GM12878 (cell line): ENCODE results near the gene ECEL1. TPM values are rescaled to one million over a fixed set of nuclear protein-coding genes. Genes with fewer than 3 reads are reported as not detected.

Experiments
- ATAC-seq: fragments of 200-7000 bp; cut with Tn5 transposase; 3 replicates; pipeline ENCODE4 v1.9.1; 2020; ENCODE audit warnings: mild to moderate bottlenecking, moderate library complexity
- BruUV-seq: library from RNA; stranded (reverse); fragments of 400-500 nt; replicated peaks from 2 replicates; lab custom pipeline; 2021; lab: Mats Ljungman, UMichigan
- CTCF ChIA-PET: fragments of 300-600 bp; sonication (Branson Sonifier 250); formaldehyde crosslinking; extraction: SDS; loops from one replicate; lab custom pipeline; 2021; ENCODE audit warnings: inconsistent platforms; lab: Yijun Ruan, JAX
- POLR2A ChIA-PET: fragments of 350-600 bp; formaldehyde crosslinking; extraction: SDS; loops from one replicate; lab custom pipeline; 2021; ENCODE audit warnings: inconsistent platforms; lab: Charles Lee
- RAD21 ChIA-PET: fragments of 300-600 bp; sonication (Branson Sonifier 250); formaldehyde crosslinking; loops from one replicate; lab custom pipeline; 2023; ENCODE audit warnings: antibody characterized with exemption; ENCODE audit not compliant: unreplicated experiment; lab: Charles Lee
- SMC1A ChIA-PET: fragments of 300-600 bp; sonication (Branson Sonifier 250); formaldehyde crosslinking; loops from one replicate; lab custom pipeline; 2023; ENCODE audit not compliant: unreplicated experiment, uncharacterized antibody; lab: Charles Lee
- DNase-seq: peaks from one replicate; pipeline ENCODE4 v3.0.0-alpha.2; 2011; ENCODE audit warnings: low read depth, low spot score
- FAIRE-seq: peaks from 3 replicates; lab custom pipeline; 2011; peaks lifted over from hg19 to GRCh38; lab: Jason Lieb, UNC
- H2AFZ ChIP-seq: 2 replicates; pipeline ENCODE4 v1.6.0; 2011; ENCODE audit warnings: low read depth, low read length, control low read depth; ENCODE audit not compliant: control insufficient read depth
- H3K27ac ChIP-seq: 2 replicates; pipeline ENCODE4 v1.5.1; 2011; ENCODE audit warnings: control low read depth; ENCODE audit not compliant: control insufficient read depth, insufficient read depth
- H3K27me3 ChIP-seq, 2 experiments: replicated peaks in 1 of 2; 2 replicates each; pipeline versions ENCODE4 v1.6.0 to v1.6.1; 2011; ENCODE audit warnings: low read length in 1 of 2; ENCODE audit not compliant: control insufficient read depth in 2 of 2, insufficient read depth in 2 of 2
- H3K36me3 ChIP-seq, 2 experiments: 2 replicates each; pipeline ENCODE4 v1.5.1; 2011; ENCODE audit warnings: low read length in 1 of 2; ENCODE audit not compliant: control insufficient read depth in 2 of 2, insufficient read depth in 2 of 2
- H3K4me1 ChIP-seq: 2 replicates; pipeline ENCODE4 v1.6.1; 2011; ENCODE audit warnings: mild to moderate bottlenecking, low read length, moderate library complexity, mixed read lengths; ENCODE audit not compliant: control insufficient read depth, insufficient read depth
- H3K4me2 ChIP-seq: 2 replicates; pipeline ENCODE4 v1.6.0; 2011; ENCODE audit warnings: control low read depth; ENCODE audit not compliant: control insufficient read depth, insufficient read depth
- H3K4me3 ChIP-seq: fragments of 200-600 bp; sonication (generic); 2 replicates; pipeline ENCODE4 v1.5.1; 2016
- H3K79me2 ChIP-seq: 2 replicates; pipeline ENCODE4 v1.6.0; 2011; ENCODE audit warnings: low read length; ENCODE audit not compliant: control insufficient read depth, insufficient read depth
- H3K9ac ChIP-seq: 2 replicates; pipeline ENCODE4 v1.8.0; 2011; ENCODE audit warnings: low read length, control low read depth, mixed read lengths; ENCODE audit not compliant: control insufficient read depth, insufficient read depth
- H3K9me3 ChIP-seq: replicated peaks from 3 replicates; pipeline ENCODE4 v1.5.1; 2011; ENCODE audit warnings: mild to moderate bottlenecking, low read length; ENCODE audit not compliant: control insufficient read depth, insufficient read depth
- H4K20me1 ChIP-seq: 2 replicates; pipeline ENCODE4 v1.6.0; 2011; ENCODE audit not compliant: control insufficient read depth, insufficient read depth
- CREB1 ChIP-seq: IDR thresholded peaks from 2 replicates; pipeline ENCODE4 v1.6.1; 2012; ENCODE audit warnings: low read depth, mild to moderate bottlenecking, inconsistent platforms
- ESRRA ChIP-seq: IDR thresholded peaks from 2 replicates; pipeline ENCODE4 v1.6.1; 2012; ENCODE audit warnings: mild to moderate bottlenecking, low read length, improper control_type of control experiment
- FOS ChIP-seq: IDR thresholded peaks from 3 replicates; pipeline ENCODE4 v1.6.1; 2011; ENCODE audit warnings: borderline replicate concordance; ENCODE audit not compliant: insufficient read length; ENCODE audit errors: extremely low read depth
- NFIC ChIP-seq: IDR thresholded peaks from 2 replicates; pipeline ENCODE4 v1.6.1; 2012; ENCODE audit warnings: low read depth, mild to moderate bottlenecking, inconsistent platforms, low read length, moderate library complexity
- NFXL1 ChIP-seq: fragments of 450-650 bp; IDR thresholded peaks from 2 replicates; pipeline ENCODE4 v1.6.1; 2017; ENCODE audit warnings: antibody characterized with exemption, mild to moderate bottlenecking, borderline replicate concordance
- SMC3 ChIP-seq: IDR thresholded peaks from 2 replicates; pipeline ENCODE4 v1.6.1; 2011; ENCODE audit warnings: low read length, improper control_type of control experiment, borderline replicate concordance
- TCF7 ChIP-seq: IDR thresholded peaks from 2 replicates; pipeline ENCODE4 v1.6.1; 2014; ENCODE audit warnings: antibody characterized with exemption, borderline replicate concordance
- ZNF384 ChIP-seq: IDR thresholded peaks from 2 replicates; pipeline ENCODE4 v1.6.1; 2012; ENCODE audit warnings: low read depth, mild to moderate bottlenecking, low read length, improper control_type of control experiment, borderline replicate concordance
- ZNF622 ChIP-seq: fragments of 450-650 bp; IDR thresholded peaks from 2 replicates; pipeline ENCODE4 v1.6.1; 2017; ENCODE audit warnings: mild to moderate bottlenecking, inconsistent platforms
- WGBS: methylation state at CpG from one replicate; pipeline ENCODE4 v1.1.6; 2016; ENCODE audit warnings: low lambda C conversion rate; ENCODE audit not compliant: insufficient replicate concordance, insufficient coverage; ENCODE audit errors: missing lambda C conversion rate; 5-methylcytosine and 5-hydroxymethylcytosine counted together
- in situ Hi-C: fragments of 300-500 bp; cut with MboI; formaldehyde crosslinking; loops from 9 replicates; pipeline ENCODE4 v1.14.3; 2018; ENCODE audit warnings: mixed read lengths
- intact Hi-C: fragments of 100-400 bp; cut with micrococcal nuclease; formaldehyde crosslinking; loops from one replicate; pipeline ENCODE4 v1.14.2; 2022; ENCODE audit not compliant: unreplicated experiment
- polyA plus RNA-seq, 11 experiments: library from polyadenylated mRNA; depleted of rRNA in 4 of 11; unstranded in 6 of 11; stranded (reverse) in 5 of 11; fragments of >200 nt; fragmentation: Nextera tagmentation in 4 of 11; fragmentation: Illumina TruSeq in 1 of 11; extraction: Ambion mirVana in 4 of 11; extraction: Trizol in 1 of 11; gene quantifications; 1 replicate in 1 of 11; 2 replicates in 10 of 11; pipeline versions ENCODE4 v1.2.1 to v1.2.3, GENCODE V29; 2011 to 2016; ENCODE audit warnings: inconsistent platforms in 2 of 11, missing spikeins in 2 of 11, low read depth in 1 of 11
- total RNA-seq, 4 experiments: library from RNA; depleted of rRNA in 3 of 4; stranded (reverse); fragments of >200 nt in 3 of 4; fragmentation: Illumina TruSeq in 1 of 4; extraction: Trizol in 1 of 4; gene quantifications; 2 replicates each; pipeline versions ENCODE4 v1.2.1 to v1.2.3, GENCODE V29; 2013 to 2021
- TF ChIP-seq, protein P1 (sequence below): fragments of 450-650 bp; IDR thresholded peaks from 2 replicates; pipeline ENCODE4 v1.6.1; 2018; ENCODE audit warnings: mild to moderate bottlenecking, low read depth, moderate library complexity; ENCODE audit not compliant: partially characterized antibody
- TF ChIP-seq, protein P2 (sequence below), 3 experiments: IDR thresholded peaks in 2 of 3; conservative IDR thresholded peaks in 1 of 3; 2 replicates each; pipeline ENCODE4 v1.5.1; 2011; ENCODE audit warnings: low read depth in 3 of 3, low read length in 3 of 3, mild to moderate bottlenecking in 3 of 3, control low read depth in 2 of 3, moderate library complexity in 2 of 3, inconsistent platforms in 1 of 3, mixed read lengths in 1 of 3; ENCODE audit not compliant: control insufficient read depth in 2 of 3, insufficient read depth in 1 of 3; ENCODE audit errors: extremely low read depth in 1 of 3
- TF ChIP-seq, protein P3 (sequence below): fragments of 450-650 bp; formaldehyde crosslinking; IDR thresholded peaks from 2 replicates; pipeline ENCODE4 v1.4.0; 2022; ENCODE audit warnings: mild to moderate bottlenecking, moderate library complexity

Gene ECEL1
- total and polyA plus RNA-seq, 10 of the 15 experiments (the other 5 are each of a cell fraction or from before 2014, with no cell fraction given): not detected

DNA sequence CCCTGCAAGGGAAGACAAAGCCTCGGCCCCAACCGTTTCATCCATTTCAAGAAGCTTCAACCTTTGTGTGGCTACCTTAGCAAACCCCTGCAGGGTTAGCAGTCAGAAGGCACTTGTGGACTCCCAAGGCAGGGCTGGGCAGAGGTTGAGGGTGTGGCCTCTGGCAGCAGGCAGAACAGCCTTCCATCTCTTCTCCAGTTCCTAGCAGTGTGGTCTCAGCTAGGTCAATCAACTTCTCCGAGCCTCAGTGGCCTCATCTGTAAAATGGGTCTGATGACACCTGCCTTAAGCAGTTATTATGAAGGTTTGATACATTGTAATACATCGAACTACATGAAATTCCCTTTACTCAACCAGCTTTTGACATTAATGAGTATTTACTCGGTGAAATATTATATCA lies 25.7 kb upstream of the ECEL1 start:
- H3K79me2 ChIP-seq: no peaks in the 10 kb centered on the region
- FAIRE-seq: no peak
- no TSS peak for BruUV-seq
- no peak for TF ChIP-seq TCF7
- TF ChIP-seq ZNF622: no peak
- TF ChIP-seq CREB1: no peak
- no peak for TF ChIP-seq ESRRA
- TF ChIP-seq NFIC: no peak
- no peak for TF ChIP-seq ZNF384
- TF ChIP-seq, protein P1, sequence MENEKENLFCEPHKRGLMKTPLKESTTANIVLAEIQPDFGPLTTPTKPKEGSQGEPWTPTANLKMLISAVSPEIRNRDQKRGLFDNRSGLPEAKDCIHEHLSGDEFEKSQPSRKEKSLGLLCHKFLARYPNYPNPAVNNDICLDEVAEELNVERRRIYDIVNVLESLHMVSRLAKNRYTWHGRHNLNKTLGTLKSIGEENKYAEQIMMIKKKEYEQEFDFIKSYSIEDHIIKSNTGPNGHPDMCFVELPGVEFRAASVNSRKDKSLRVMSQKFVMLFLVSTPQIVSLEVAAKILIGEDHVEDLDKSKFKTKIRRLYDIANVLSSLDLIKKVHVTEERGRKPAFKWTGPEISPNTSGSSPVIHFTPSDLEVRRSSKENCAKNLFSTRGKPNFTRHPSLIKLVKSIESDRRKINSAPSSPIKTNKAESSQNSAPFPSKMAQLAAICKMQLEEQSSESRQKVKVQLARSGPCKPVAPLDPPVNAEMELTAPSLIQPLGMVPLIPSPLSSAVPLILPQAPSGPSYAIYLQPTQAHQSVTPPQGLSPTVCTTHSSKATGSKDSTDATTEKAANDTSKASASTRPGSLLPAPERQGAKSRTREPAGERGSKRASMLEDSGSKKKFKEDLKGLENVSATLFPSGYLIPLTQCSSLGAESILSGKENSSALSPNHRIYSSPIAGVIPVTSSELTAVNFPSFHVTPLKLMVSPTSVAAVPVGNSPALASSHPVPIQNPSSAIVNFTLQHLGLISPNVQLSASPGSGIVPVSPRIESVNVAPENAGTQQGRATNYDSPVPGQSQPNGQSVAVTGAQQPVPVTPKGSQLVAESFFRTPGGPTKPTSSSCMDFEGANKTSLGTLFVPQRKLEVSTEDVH: no peak
- TF ChIP-seq, protein P2, sequence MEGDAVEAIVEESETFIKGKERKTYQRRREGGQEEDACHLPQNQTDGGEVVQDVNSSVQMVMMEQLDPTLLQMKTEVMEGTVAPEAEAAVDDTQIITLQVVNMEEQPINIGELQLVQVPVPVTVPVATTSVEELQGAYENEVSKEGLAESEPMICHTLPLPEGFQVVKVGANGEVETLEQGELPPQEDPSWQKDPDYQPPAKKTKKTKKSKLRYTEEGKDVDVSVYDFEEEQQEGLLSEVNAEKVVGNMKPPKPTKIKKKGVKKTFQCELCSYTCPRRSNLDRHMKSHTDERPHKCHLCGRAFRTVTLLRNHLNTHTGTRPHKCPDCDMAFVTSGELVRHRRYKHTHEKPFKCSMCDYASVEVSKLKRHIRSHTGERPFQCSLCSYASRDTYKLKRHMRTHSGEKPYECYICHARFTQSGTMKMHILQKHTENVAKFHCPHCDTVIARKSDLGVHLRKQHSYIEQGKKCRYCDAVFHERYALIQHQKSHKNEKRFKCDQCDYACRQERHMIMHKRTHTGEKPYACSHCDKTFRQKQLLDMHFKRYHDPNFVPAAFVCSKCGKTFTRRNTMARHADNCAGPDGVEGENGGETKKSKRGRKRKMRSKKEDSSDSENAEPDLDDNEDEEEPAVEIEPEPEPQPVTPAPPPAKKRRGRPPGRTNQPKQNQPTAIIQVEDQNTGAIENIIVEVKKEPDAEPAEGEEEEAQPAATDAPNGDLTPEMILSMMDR (IDR thresholded peaks at IDR 0.05 in 2 of 3, conservative IDR thresholded peaks at IDR 0.05 in 1 of 3; ENCODE audit: control insufficient read depth in 2 of 3, extremely low read depth in 1 of 3, insufficient read depth in 1 of 3, low read depth in 3 of 3, low read length in 3 of 3): no peak
- no peak for TF ChIP-seq SMC3
- TF ChIP-seq FOS: no peak
- no peak for TF ChIP-seq NFXL1
- TF ChIP-seq, protein P3, sequence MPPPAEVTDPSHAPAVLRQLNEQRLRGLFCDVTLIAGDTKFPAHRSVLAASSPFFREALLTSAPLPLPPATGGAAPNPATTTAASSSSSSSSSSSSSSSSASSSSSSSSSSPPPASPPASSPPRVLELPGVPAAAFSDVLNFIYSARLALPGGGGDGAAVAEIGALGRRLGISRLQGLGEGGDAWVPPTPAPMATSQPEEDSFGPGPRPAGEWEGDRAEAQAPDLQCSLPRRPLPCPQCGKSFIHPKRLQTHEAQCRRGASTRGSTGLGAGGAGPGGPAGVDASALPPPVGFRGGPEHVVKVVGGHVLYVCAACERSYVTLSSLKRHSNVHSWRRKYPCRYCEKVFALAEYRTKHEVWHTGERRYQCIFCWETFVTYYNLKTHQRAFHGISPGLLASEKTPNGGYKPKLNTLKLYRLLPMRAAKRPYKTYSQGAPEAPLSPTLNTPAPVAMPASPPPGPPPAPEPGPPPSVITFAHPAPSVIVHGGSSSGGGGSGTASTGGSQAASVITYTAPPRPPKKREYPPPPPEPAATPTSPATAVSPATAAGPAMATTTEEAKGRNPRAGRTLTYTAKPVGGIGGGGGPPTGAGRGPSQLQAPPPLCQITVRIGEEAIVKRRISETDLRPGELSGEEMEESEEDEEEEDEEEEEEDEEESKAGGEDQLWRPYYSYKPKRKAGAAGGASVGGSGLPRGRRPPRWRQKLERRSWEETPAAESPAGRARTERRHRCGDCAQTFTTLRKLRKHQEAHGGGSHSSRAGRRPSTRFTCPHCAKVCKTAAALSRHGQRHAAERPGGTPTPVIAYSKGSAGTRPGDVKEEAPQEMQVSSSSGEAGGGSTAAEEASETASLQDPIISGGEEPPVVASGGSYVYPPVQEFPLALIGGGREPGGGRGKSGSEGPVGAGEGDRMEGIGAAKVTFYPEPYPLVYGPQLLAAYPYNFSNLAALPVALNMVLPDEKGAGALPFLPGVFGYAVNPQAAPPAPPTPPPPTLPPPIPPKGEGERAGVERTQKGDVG (CRISPR knock-in tag): no peak
- ChIA-PET RAD21 (no interaction called here), SMC1A (no interaction called here), CTCF (no interaction called here), POLR2A (no interaction called here)
- no peaks in the 10 kb centered on the region for H3K4me1 ChIP-seq
- no peak for ATAC-seq
- no peaks in the 10 kb centered on the region for H3K36me3 ChIP-seq
- no peak overlapping the region for H3K4me3 ChIP-seq
- in situ Hi-C loops: no loop called here
- H3K4me2 ChIP-seq: no peak overlapping the region
- no peak overlapping the region for H3K9ac ChIP-seq
- H4K20me1 ChIP-seq: no peaks in the 10 kb centered on the region
- H3K27ac ChIP-seq: no peak overlapping the region
- no peaks in the 10 kb centered on the region for H3K9me3 ChIP-seq
- WGBS: 3% methylated on average over 5 of the region's 5 CpGs
- no peak overlapping the region for H2AFZ ChIP-seq
- intact Hi-C loops: no loop called here
- no peak for DNase-seq
- H3K27me3 ChIP-seq: no peaks in the 10 kb centered on the region; a peak in 2 of 4 replicates
